Stimulated activated naive CD8-positive, alpha-beta T cell treated with anti-CD3 and anti-CD28 coated beads, Interleukin-15, Interleukin-2, amounts not matched to agents 100 ng/mL and 50 ng/mL, for 24 hours (primary cell): Measurements from ENCODE around the gene IFT27.
"Not testable (repeated sequence)": the region's sequence is repeated elsewhere in the genome, so short reads cannot be mapped to it uniquely, and the experiment has no call there.

Experiments
- H3K27ac Mint-ChIP-seq: one replicate; pipeline ENCODE4 v1.8.0; 2021; ENCODE audit warnings: mild to moderate bottlenecking, mixed read lengths
- H3K27me3 Mint-ChIP-seq: one replicate; pipeline ENCODE4 v1.8.0; 2021; ENCODE audit warnings: mixed read lengths
- H3K36me3 Mint-ChIP-seq: one replicate; pipeline ENCODE4 v1.8.0; 2021; ENCODE audit warnings: low read depth, mixed read lengths
- H3K4me1 Mint-ChIP-seq: one replicate; pipeline ENCODE4 v1.8.0; 2021; ENCODE audit warnings: low read depth, mixed read lengths
- H3K4me3 Mint-ChIP-seq: one replicate; pipeline ENCODE4 v1.8.0; 2021; ENCODE audit warnings: mild to moderate bottlenecking, mixed read lengths
- H3K9me3 Mint-ChIP-seq: one replicate; pipeline ENCODE4 v1.8.0; 2021; ENCODE audit warnings: mixed read lengths

The IFT27 gene

DNA sequence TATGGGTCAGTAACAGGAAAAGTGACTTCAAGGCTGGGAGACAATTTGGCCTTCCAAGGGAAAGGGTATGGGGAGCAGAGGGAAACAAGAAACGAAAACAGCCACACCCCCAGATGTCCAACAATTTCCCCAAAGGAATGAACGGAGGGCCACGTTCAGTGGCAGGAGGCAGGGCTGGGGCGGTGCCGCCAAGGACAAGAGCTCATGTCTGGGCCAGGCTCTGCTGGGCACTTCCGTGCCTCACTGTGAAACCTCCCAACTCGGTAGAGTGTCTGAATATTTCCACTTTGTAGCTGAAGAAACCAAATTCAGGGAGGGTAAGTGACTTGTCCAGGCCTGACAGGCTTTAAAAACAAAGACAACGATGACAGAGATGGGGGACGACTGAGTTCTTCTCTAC, 11.9 kb downstream of the IFT27 start:
- H3K4me3 Mint-ChIP-seq, result no peak overlapping the region
- H3K27ac Mint-ChIP-seq, result no peak overlapping the region
- H3K4me1 Mint-ChIP-seq, result no peaks in the 10 kb centered on the region
- no peaks in the 10 kb centered on the region for H3K27me3 Mint-ChIP-seq
- H3K9me3 Mint-ChIP-seq, result no peaks in the 10 kb centered on the region
- H3K36me3 Mint-ChIP-seq, result peaks cover 5% of the 10 kb centered on the region

DNA sequence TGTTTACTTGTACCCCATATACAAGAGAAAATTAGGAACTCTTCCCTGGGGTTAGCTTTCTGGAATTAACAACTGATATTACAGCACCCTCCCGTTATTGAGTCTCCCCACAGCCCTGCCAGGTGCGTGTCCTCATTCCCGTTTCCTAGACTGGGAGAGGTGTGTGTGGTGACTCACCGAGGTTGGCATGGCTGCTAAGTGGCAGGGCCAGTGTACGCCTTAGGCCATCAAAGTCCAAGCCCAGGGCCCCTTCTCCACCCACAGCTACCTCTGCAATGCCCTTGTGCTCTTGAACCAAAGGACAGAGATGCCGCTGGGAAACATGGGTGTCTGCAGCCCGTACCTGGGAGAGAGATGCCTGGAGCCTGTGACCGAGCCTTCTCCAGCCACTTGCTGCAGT, 12.3 kb downstream of the IFT27 start:
- no peaks in the 10 kb centered on the region for H3K27me3 Mint-ChIP-seq
- H3K27ac Mint-ChIP-seq, result no peak overlapping the region
- peaks cover 5% of the 10 kb centered on the region for H3K36me3 Mint-ChIP-seq
- H3K4me3 Mint-ChIP-seq, result no peak overlapping the region
- H3K9me3 Mint-ChIP-seq, result no peaks in the 10 kb centered on the region
- no peaks in the 10 kb centered on the region for H3K4me1 Mint-ChIP-seq

DNA sequence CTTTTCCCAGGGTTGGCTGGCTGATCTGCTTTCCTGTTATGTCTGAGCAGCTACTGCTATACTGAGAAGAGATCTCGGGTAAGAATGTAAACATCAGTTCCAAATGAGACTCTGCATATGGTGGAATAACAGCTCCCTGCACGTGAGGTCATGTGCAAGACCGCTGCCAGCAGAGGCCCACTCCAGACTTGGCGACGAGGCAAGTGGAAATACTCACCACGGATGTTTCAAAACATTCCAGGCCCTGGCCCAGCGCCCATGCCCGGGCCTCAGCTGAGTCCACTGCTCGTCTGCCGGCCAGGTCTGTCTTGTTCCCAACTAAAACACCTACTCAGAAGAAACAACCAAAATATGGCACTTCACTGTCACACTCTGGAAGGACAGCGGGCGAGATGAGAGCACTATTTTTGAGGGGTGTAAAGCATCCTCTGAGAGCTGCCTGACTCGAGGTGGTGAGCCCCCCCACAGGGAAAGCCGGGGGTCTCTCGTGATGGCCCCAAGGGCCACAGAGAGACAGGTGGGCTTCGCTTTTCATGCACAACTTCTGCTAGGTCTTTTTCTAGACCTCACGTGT, 13.1 kb downstream of the IFT27 start:
- Mint-ChIP-seq H3K36me3 (peaks cover 5% of the 10 kb centered on the region), H3K27ac (no peak overlapping the region), H3K9me3 (no peaks in the 10 kb centered on the region), H3K4me3 (no peak overlapping the region), H3K27me3 (no peaks in the 10 kb centered on the region), H3K4me1 (no peaks in the 10 kb centered on the region)

DNA sequence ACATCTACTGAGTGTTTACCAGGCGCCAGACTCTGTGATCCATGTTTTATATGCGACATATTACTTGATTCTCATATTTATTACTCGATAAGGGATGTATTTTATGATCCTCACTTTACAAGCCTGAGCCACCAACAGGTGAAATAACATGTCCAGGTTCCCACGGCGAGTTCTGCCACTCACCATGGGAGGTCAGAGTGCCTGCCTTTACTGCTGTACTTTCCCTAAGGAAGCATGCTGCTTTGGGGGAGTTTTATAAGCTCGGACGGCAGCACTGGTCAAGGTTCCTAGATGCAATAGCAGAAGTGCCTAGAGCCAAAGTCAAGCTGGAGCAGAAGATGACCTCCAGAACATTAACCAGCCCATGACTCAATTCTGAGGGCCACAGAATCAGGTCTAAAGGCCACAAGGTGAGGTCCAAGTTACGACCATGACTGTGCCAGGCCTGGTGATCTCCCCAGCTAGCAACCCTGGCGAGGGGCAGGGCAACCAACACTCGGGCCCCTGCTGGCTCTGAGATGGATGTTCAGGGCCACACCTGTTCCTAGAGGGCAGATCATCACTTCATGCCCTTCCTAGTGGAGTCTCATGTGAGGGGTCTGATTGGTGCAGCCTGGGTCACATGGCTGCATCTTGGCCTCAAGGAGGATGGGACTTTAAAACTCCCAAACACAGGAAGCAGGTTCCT, 14.2 kb downstream of the IFT27 start:
- H3K27ac Mint-ChIP-seq, result no peak overlapping the region
- H3K36me3 Mint-ChIP-seq, result peaks cover 5% of the 10 kb centered on the region

DNA sequence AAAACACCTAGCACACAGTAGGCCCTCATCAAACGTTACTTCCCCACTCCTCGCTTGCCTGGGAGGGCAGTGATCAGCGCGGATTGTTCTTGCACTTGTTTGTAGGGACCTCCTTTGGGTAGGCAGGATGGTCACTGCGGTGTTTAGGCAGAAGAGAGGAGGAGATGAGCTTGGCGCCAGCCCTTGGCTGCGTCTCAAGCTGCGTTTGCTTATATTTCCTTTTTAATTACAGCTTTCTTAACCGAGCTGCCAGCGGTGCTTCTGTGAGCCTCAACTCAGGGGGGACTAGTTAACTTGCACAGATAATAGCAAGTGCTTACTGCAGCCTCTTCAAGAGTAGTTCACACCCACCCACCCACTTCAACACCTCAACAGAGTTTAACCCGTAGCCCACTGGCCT, 15.1 kb downstream of the IFT27 start:
- Mint-ChIP-seq H3K4me1 (no peaks in the 10 kb centered on the region), H3K27me3 (no peaks in the 10 kb centered on the region), H3K4me3 (no peak overlapping the region), H3K27ac (no peak overlapping the region), H3K9me3 (no peaks in the 10 kb centered on the region), H3K36me3 (peaks cover 5% of the 10 kb centered on the region)

More for the DNA sequence above, 14.2 kb downstream of the IFT27 start:
- Mint-ChIP-seq H3K4me3 (no peak overlapping the region), H3K9me3 (no peaks in the 10 kb centered on the region), H3K27me3 (no peaks in the 10 kb centered on the region), H3K4me1 (no peaks in the 10 kb centered on the region)

DNA sequence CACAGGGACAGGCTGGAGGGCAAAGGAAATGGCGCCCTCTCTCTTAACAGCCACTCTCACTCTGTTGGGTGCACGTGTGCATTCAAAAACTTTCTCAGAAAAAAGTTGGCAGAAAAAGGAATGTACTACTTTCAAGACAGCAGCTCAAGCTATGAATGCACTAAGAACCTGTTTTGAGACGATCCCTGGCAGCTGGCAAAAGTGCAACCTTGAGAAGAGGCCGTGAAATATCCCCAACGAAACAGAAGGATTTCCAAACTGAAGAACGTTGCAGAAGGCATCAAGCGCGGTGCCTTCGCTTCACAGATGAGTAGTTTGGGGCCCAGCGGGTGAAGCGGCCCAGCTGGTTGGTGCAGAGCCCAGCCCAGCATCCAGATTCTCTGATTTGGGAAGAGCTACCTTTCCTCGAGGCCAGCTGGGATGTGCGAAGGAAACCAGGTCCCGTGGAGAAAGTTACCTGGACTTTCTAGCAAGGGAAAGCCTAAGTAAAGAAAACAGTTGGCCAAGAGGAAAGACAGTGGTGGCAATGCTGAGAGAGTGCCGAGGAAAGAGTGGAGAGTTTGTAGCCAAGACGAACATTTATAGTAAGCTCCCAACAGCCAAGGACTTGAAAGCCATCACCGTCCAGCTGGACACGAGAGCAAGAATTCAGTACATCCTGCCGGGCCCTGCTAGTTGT, 16.3 kb downstream of the IFT27 start:
- Mint-ChIP-seq H3K27me3 (peaks cover 6% of the 10 kb centered on the region), H3K36me3 (peaks cover 5% of the 10 kb centered on the region), H3K4me3 (no peak overlapping the region), H3K9me3 (no peaks in the 10 kb centered on the region), H3K4me1 (no peaks in the 10 kb centered on the region), H3K27ac (no peak overlapping the region)

DNA sequence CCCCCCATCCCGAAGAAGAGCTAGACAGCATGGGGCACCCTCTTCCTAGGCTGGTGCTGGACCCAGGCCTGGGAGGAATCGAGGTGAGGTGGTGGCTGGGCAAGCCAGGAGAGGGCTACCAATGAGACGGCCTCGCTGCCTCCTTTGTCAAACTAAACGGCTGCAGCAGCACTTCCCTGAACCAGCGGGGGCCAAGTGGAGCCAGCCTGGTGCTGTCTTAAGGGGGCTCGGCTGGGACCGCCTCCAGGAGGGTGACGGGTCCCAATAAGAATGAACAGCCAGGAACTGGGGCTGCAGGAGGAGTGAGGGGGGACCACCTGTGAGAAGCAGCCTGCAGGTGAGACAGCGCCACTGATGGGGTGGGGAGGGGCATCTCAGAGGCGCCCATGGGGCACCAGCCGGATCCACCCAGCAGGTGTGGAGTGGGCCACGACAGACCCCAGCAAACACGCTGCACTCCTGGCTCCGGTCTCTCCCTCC, 17.1 kb downstream of the IFT27 start:
- Mint-ChIP-seq H3K36me3 (peaks cover 5% of the 10 kb centered on the region), H3K4me3 (no peak overlapping the region), H3K27ac (no peak overlapping the region), H3K9me3 (no peaks in the 10 kb centered on the region), H3K4me1 (no peaks in the 10 kb centered on the region), H3K27me3 (peaks cover 6% of the 10 kb centered on the region)

DNA sequence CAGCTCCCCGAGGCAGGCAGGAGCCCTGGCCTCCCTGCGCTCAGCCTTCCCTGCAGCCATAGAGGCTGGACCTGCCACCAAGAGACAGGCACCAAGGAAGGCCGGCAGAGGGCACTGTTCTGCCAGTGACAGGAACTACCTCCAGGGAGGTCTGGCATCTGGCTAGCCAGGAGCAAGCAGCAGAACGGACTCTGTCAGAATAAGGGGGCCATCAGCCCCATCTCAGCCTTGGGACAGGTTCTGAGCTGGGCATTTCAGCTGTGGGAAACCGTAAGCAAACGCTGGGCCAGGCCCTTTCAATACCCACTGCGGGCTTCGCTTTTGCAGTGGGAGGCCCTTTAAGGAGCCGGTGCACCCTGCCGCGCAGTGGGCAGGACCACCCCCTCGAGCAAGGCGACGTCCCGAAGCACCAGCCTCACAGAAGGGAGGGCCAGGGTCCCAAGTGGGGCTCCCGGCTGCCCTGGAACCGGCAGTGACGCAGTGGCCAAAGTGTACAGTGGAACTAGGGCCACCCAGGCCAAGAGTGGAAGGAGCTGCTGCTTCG, 18.2 kb downstream of the IFT27 start:
- no peaks in the 10 kb centered on the region for H3K9me3 Mint-ChIP-seq
- H3K4me1 Mint-ChIP-seq, result no peaks in the 10 kb centered on the region
- no peak overlapping the region for H3K4me3 Mint-ChIP-seq
- no peak overlapping the region for H3K27ac Mint-ChIP-seq
- H3K27me3 Mint-ChIP-seq, result peaks cover 13% of the 10 kb centered on the region
- peaks cover 2% of the 10 kb centered on the region for H3K36me3 Mint-ChIP-seq

DNA sequence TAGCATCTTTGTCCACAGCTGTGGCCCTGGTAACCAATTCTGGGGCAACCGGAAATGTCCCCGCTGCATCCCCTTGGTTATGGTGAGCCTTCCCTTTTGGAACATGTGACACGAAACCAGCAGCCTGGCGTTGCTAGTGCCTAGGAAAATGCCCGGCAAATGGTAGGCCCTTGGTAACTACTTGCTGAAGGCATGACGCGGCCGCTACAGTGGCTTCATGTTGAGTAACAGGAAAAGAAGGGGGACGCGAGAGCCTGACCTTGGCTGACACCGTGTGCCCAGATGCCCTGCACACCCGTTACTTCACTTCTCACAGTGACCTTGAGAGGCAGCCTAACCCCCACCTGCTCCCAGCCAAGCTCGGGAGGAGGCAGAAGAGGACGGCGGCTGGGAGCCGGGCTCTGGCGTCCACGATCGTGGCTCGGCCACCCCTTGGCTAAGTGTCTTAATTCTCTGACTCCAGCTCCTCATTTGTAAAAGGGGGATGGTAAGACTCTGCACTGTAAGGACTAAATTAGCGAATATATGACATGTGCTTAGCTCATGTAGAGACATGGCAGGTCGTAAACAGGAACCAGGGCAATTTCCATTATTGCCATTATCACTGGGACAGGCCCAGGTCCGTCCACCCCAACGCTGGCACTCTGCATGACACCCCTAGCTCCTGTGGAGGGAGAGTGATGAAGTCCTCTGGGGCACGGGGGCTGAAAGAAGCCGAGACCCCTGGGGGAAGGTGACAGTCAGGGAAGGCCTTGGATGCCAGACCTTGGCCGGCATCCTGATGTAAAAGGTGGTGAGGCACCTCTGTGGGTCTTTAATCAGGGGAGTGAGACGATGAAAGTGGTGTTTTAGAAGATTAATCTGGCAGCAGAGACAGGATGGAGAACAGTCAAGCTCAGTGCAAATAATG, 18.9 kb downstream of the IFT27 start:
- no peaks in the 10 kb centered on the region for H3K4me1 Mint-ChIP-seq
- H3K4me3 Mint-ChIP-seq, result no peak overlapping the region
- H3K27ac Mint-ChIP-seq, result no peak overlapping the region
- peaks cover 19% of the 10 kb centered on the region for H3K27me3 Mint-ChIP-seq
- H3K9me3 Mint-ChIP-seq, result no peaks in the 10 kb centered on the region
- no peaks in the 10 kb centered on the region for H3K36me3 Mint-ChIP-seq

DNA sequence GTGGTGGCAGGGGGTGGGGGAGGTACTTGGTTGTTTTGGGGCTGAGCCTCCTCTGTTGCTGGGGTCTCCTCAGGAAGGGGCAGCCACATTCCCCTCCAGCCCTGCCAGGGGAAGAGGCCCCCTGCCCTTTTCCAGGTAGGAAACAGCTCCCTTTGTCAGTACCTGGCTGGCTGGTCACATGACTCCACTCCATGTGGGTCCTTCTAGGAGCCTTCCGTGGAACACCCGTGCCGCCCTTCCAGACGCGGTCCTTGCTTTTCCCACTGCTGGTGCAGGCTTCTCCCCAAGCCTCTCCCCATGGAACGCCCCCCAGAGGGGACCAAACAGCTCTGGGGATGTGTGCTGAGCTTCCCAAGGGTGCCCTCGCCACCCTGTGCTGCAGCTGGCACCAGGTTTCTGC, 19.9 kb downstream of the IFT27 start:
- Mint-ChIP-seq H3K27ac (no peak overlapping the region), H3K36me3 (no peaks in the 10 kb centered on the region), H3K9me3 (no peaks in the 10 kb centered on the region), H3K4me1 (no peaks in the 10 kb centered on the region), H3K27me3 (peaks cover 19% of the 10 kb centered on the region), H3K4me3 (no peak overlapping the region)

DNA sequence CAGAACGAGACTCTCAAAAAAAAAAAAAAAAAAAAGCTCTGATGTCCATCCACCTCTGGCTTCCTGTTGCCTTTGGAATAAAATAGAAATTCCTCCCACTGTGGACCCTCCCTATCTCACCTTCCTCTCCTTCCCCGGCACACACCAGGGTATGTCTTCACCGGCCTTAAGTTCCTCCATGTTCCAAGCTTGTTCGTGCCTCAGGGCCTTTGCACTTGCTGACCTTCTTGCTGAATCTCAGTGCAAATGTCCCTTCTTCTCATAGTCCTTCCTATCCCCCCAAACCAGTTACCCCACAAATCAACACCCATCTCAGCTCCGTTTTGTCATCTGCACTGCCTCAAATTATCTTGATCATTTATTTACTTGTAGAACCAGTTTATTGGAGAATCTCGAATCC, 20.6 kb downstream of the IFT27 start:
- no peak overlapping the region for H3K4me3 Mint-ChIP-seq
- peaks cover 19% of the 10 kb centered on the region for H3K27me3 Mint-ChIP-seq
- no peaks in the 10 kb centered on the region for H3K36me3 Mint-ChIP-seq
- H3K27ac Mint-ChIP-seq, result no peak overlapping the region
- H3K9me3 Mint-ChIP-seq, result no peaks in the 10 kb centered on the region
- H3K4me1 Mint-ChIP-seq, result no peaks in the 10 kb centered on the region

DNA sequence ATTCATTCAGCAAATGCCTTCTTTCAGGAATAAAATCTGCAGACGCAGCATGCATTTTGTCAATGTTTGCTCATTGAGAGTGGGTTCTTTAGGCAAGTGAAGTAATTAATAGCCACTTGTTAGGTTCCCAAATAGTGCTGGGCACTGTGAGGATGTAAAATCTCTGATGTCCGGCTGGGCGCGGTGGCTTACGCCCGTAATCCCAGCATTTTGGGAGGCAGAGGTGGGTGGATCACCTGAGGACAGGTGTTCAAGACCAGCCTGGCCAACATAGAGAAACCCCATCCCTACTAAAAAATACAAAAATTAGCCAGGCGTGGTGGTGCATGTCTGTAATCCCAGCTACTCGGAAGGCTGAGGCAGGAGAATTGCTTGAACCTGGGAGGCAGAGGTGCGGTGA, 21.0 kb downstream of the IFT27 start:
- not testable (repeated sequence) for H3K4me1 Mint-ChIP-seq, H3K9me3 Mint-ChIP-seq, H3K36me3 Mint-ChIP-seq, H3K27ac Mint-ChIP-seq, H3K4me3 Mint-ChIP-seq
- peaks cover 19% of the 10 kb centered on the region for H3K27me3 Mint-ChIP-seq

DNA sequence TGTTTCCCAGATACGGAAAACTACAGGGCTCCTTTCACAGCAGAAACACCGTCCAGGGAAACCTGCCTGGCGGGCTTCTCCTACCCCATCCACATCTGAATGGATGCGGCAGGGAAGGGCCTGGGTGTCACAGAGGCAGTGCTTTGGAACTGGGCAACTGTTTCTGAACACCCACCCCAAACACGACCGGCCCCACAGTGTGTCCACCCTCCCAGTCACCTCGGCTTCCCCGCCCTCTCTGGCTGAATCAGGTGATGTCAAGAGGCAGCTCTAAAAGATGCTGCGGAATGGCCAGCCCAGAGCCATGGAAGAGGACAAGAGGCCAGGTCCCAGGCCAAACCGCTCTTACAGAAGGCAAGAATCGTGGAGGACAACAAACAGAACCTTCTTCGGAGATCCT, 22.0 kb downstream of the IFT27 start:
- Mint-ChIP-seq H3K4me3 (no peak overlapping the region), H3K27me3 (peaks cover 19% of the 10 kb centered on the region), H3K36me3 (no peaks in the 10 kb centered on the region), H3K9me3 (no peaks in the 10 kb centered on the region), H3K27ac (no peak overlapping the region), H3K4me1 (no peaks in the 10 kb centered on the region)

DNA sequence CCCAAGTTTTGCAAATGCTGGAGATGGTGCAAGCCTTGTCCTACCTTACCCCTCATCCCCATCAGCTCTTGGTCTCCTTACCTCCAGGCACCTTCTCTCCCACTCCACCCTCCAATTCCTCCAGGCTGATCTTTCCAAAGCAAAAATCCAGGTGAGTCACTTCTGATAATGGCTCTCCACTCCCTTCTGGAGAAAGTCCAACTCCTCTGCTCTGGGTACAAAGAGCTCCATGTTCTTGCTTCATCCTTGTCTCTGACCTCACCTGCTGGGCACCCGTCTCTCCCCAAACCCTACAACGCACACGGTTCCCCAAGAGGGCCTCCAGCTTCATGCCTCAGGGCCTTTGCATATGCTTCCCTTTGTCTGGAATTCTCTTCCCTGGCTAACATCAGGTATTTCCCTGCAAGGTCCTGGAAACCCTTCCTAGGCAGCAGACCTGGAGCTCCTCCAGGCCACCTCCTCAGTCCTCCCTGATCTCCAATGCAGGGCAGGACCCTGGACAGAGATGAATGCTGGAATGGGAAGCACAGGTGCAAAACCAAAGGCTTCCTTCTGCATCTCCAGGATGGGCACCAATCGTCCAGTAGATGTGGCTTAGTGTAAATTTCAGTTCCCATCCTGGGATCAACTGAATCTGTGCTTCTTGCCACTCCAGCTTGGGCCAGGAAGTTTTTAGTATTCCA, 22.7 kb downstream of the IFT27 start:
- no peak overlapping the region for H3K4me3 Mint-ChIP-seq
- H3K27me3 Mint-ChIP-seq, result peaks cover 19% of the 10 kb centered on the region
- no peaks in the 10 kb centered on the region for H3K4me1 Mint-ChIP-seq
- no peaks in the 10 kb centered on the region for H3K36me3 Mint-ChIP-seq
- no peak overlapping the region for H3K27ac Mint-ChIP-seq
- no peaks in the 10 kb centered on the region for H3K9me3 Mint-ChIP-seq
